HepG2 (cell line): ENCODE results near the gene STRADA. TPM values are rescaled to one million over a fixed set of nuclear protein-coding genes. Genes with fewer than 3 reads are reported as not detected.

ENCODE experiments used
- ATAC-seq: fragments of 200-7000 bp; cut with Tn5 transposase; 3 replicates; pipeline ENCODE4 v1.9.1; 2020; ENCODE audit warnings: mild to moderate bottlenecking, moderate library complexity
- BruUV-seq: library from RNA; stranded (reverse); fragments of 400-500 nt; replicated peaks from 2 replicates; lab custom pipeline; 2021; lab: Mats Ljungman, UMichigan
- CTCF ChIA-PET: fragments of 300-600 bp; formaldehyde crosslinking; extraction: SDS; loops from one replicate; lab custom pipeline; 2021; ENCODE audit warnings: low total read pairs, inconsistent platforms, low intra/inter-chr PET ratio; lab: Yijun Ruan, JAX
- POLR2A ChIA-PET: fragments of 350-600 bp; sonication (Branson Sonifier 250); formaldehyde crosslinking; loops from one replicate; lab custom pipeline; 2020; ENCODE audit warnings: antibody characterized with exemption, inconsistent platforms; lab: Yijun Ruan, JAX
- DNase-seq: peaks from one replicate; pipeline ENCODE4 v3.0.0-alpha.2; 2015; ENCODE audit warnings: low spot score
- FAIRE-seq: peaks from 3 replicates; lab custom pipeline; 2011; peaks lifted over from hg19 to GRCh38; lab: Jason Lieb, UNC
- H2AFZ ChIP-seq: one replicate; pipeline ENCODE4 v1.6.1; 2011; ENCODE audit warnings: low read length, inconsistent platforms
- H3K27ac ChIP-seq: fragments of 300-600 bp; 3 replicates; pipeline ENCODE4 v1.8.0; 2011; ENCODE audit warnings: mixed run types, mild to moderate bottlenecking, mixed read lengths, low read length, inconsistent platforms; ENCODE audit not compliant: insufficient read depth; ENCODE audit errors: extremely low read length
- H3K27me3 ChIP-seq, 2 experiments: fragments of 200-600 bp in 1 of 2; 2 replicates in 1 of 2; 3 replicates in 1 of 2; pipeline versions ENCODE4 v1.6.0 to v1.8.0; 2011; ENCODE audit warnings: low read length in 2 of 2, mild to moderate bottlenecking in 2 of 2, moderate library complexity in 2 of 2, inconsistent platforms in 1 of 2; ENCODE audit not compliant: insufficient read depth in 2 of 2, control insufficient read depth in 1 of 2
- H3K36me3 ChIP-seq, 2 experiments: fragments of 200-600 bp in 1 of 2; replicated peaks in 1 of 2; 2 replicates in 1 of 2; 3 replicates in 1 of 2; pipeline versions ENCODE4 v1.5.1 to v1.8.0; 2011; ENCODE audit warnings: low read length in 2 of 2, inconsistent platforms in 1 of 2; ENCODE audit not compliant: insufficient read depth in 2 of 2, control insufficient read depth in 1 of 2
- H3K4me1 ChIP-seq: 2 replicates; pipeline ENCODE4 v1.5.1; 2012; ENCODE audit warnings: low read length, inconsistent platforms; ENCODE audit not compliant: insufficient read depth
- H3K4me2 ChIP-seq: 2 replicates; pipeline ENCODE4 v1.6.0; 2011; ENCODE audit warnings: low read depth, low read length, inconsistent platforms
- H3K4me3 ChIP-seq, 3 experiments: fragments of 200-600 bp in 1 of 3; sonication (generic), shearing (Covaris generic) in 1 of 3; replicated peaks in 1 of 3; 2 replicates each; pipeline ENCODE4 v1.5.1; 2011 to 2016; ENCODE audit warnings: low read length in 3 of 3, inconsistent platforms in 2 of 3, low read depth in 2 of 3, mild to moderate bottlenecking in 2 of 3, control low read depth in 1 of 3, mixed read lengths in 1 of 3; ENCODE audit not compliant: insufficient read depth in 1 of 3
- H3K79me2 ChIP-seq: one replicate; pipeline ENCODE4 v1.6.1; 2011; ENCODE audit warnings: low read length, inconsistent platforms; ENCODE audit not compliant: insufficient read depth
- H3K9ac ChIP-seq: 2 replicates; pipeline ENCODE4 v1.6.0; 2011; ENCODE audit warnings: mild to moderate bottlenecking, low read depth, low read length, inconsistent platforms; ENCODE audit not compliant: insufficient read depth
- H3K9me3 ChIP-seq: 2 replicates; pipeline ENCODE4 v1.5.1; 2012; ENCODE audit warnings: mild to moderate bottlenecking, low read length
- H4K20me1 ChIP-seq: 2 replicates; pipeline ENCODE4 v1.6.0; 2011; ENCODE audit warnings: inconsistent platforms, mild to moderate bottlenecking, low read length, moderate library complexity; ENCODE audit not compliant: insufficient read depth
- ELF3 ChIP-seq: IDR thresholded peaks from 2 replicates; pipeline ENCODE4 v1.6.1; 2016; ENCODE audit warnings: missing genetic modification reagents, missing compliant biosample characterization
- GABPA ChIP-seq, 2 experiments: IDR thresholded peaks; 2 replicates each; pipeline ENCODE4 v1.6.1; 2011 to 2016; ENCODE audit warnings: low read depth in 2 of 2, low read length in 1 of 2, missing biosample characterization in 1 of 2, missing genetic modification characterization in 1 of 2
- HIVEP1 ChIP-seq: sonication (generic); formaldehyde crosslinking; IDR thresholded peaks from 2 replicates; pipeline ENCODE4 v1.4.0; 2020; ENCODE audit warnings: mild to moderate bottlenecking, missing genetic modification reagents
- MTA1 ChIP-seq: sonication (generic); formaldehyde crosslinking; IDR thresholded peaks from 2 replicates; pipeline ENCODE4 v1.4.0; 2020; ENCODE audit warnings: missing genetic modification reagents, mild to moderate bottlenecking, borderline replicate concordance
- NAIF1 ChIP-seq: sonication (generic); formaldehyde crosslinking; IDR thresholded peaks from 2 replicates; pipeline ENCODE4 v1.5.0; 2020; ENCODE audit warnings: mild to moderate bottlenecking, missing genetic modification reagents, borderline replicate concordance
- NFATC3 ChIP-seq: sonication (generic); formaldehyde crosslinking; IDR thresholded peaks from 2 replicates; pipeline ENCODE4 v1.5.1; 2020; ENCODE audit warnings: mild to moderate bottlenecking, missing genetic modification reagents
- ZNF598 ChIP-seq: sonication (generic); formaldehyde crosslinking; IDR thresholded peaks from 2 replicates; pipeline ENCODE4 v1.5.1; 2020; ENCODE audit warnings: mild to moderate bottlenecking, missing genetic modification reagents, borderline replicate concordance
- ZSCAN25 ChIP-seq: sonication (generic); formaldehyde crosslinking; IDR thresholded peaks from 2 replicates; pipeline ENCODE4 v1.8.0; 2022; ENCODE audit warnings: mild to moderate bottlenecking, missing genetic modification reagents
- WGBS: methylation state at CpG from one replicate; pipeline ENCODE4 v1.1.6; 2017; ENCODE audit warnings: low lambda C conversion rate; 5-methylcytosine and 5-hydroxymethylcytosine counted together
- in situ Hi-C: cut with HindIII; loops from 2 replicates; pipeline ENCODE4 v1.10.0; 2017; ENCODE audit warnings: low pct_unique_long_range_greater_than_20kb; ENCODE audit not compliant: extremely low pct_ligation_motif_present
- intact Hi-C: fragments of 100-400 bp; cut with micrococcal nuclease; formaldehyde crosslinking; loops from one replicate; pipeline ENCODE4 v1.10.0; 2022; ENCODE audit not compliant: unreplicated experiment
- polyA plus RNA-seq, 8 experiments: library from polyadenylated mRNA; depleted of rRNA in 3 of 8; stranded (reverse) in 7 of 8; unstranded in 1 of 8; fragments of >200 nt; fragmentation: Illumina TruSeq in 4 of 8; extraction: Trizol in 4 of 8; gene quantifications; 2 replicates each; pipeline versions ENCODE4 v1.2.1 to v1.2.3, GENCODE V29; 2011 to 2016; ENCODE audit warnings: low read depth in 4 of 8, missing spikeins in 1 of 8, mixed read lengths in 1 of 8; ENCODE audit not compliant: insufficient read depth in 1 of 8
- total RNA-seq, 5 experiments: library from RNA; depleted of rRNA; stranded (reverse); fragments of >200 nt; fragmentation: Illumina TruSeq; extraction: Trizol; gene quantifications; 2 replicates each; pipeline ENCODE4 v1.2.3, GENCODE V29; 2016; ENCODE audit warnings: low read depth in 1 of 5
- TF ChIP-seq, protein P1 (sequence below): IDR thresholded peaks from 2 replicates; pipeline ENCODE4 v1.6.1; 2016; ENCODE audit warnings: mild to moderate bottlenecking
- TF ChIP-seq, protein P2 (sequence below): sonication (generic); formaldehyde crosslinking; IDR thresholded peaks from 2 replicates; pipeline ENCODE4 v1.8.0; 2022; ENCODE audit warnings: missing genetic modification reagents, mild to moderate bottlenecking, moderate library complexity, borderline replicate concordance
- TF ChIP-seq, protein P3 (sequence below): sonication (generic); formaldehyde crosslinking; IDR thresholded peaks from 2 replicates; pipeline ENCODE4 v1.5.1; 2020; ENCODE audit warnings: mild to moderate bottlenecking, missing genetic modification reagents, moderate library complexity

Gene STRADA
- total and polyA plus RNA-seq, 2 of the 13 experiments (the other 11 are each of a cell fraction or from before 2014, with no cell fraction given), result 17.6 to 17.9 TPM

DNA sequence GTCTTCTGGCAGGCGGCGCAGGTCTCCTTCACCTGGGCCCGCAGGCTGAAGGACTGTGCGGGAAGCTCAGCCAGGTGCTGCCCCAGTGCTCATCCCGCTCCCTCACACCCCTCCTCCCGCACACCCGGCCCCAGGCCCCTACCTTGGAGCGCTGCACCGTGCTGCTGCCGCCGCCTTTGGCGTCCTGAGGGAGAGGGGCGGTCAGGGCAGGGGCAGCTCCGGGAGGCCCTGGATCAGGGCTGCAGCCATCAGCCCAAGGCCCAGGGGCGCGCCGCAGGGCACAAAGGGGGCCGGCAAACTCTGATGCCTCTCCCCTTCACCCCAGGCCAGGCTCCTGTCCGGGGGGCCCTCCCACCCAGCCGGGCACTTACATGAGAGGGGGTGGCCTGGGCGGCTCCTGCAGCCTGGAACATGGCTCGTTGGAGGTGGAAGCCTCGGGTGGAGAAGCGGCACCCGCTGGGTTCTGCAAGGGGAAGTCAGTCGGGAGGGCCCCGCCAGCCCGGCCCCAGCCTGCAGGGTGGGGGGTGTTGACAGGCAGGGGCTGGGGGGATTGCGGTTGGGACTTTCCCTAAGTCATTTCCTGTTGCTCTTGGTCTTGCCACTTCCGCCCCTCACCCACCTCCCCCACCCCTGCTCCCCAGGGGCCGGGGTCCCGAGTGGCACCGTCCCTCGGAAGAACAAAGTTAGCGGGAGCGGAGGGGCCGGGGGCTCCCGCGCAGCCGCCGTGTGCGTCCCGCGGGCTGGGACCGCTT is 42.5 kb downstream of the STRADA start:
- POLR2A ChIA-PET, result interaction anchor here (0.6 to 1.5 kb wide), 4 partner anchors 43 to 144 kb away, joined by 3 to 4 read pairs (median 4); partner anchors contain the start of gene CCDC47
- ATAC-seq (peak; percentile 45), DNase-seq (peak; percentile 46), FAIRE-seq (no peak)
- intact Hi-C loops (loop anchor here (5.0 kb wide), 1 partner anchor 277 kb away; no protein-coding TSS in a partner anchor), in situ Hi-C loops (loop anchor here (10.0 kb wide), 1 partner anchor 274 kb away; no protein-coding TSS in a partner anchor)
- CTCF ChIA-PET, result interaction anchor here (1.7 kb wide), 1 partner anchor 158 kb away, joined by 4 read pairs; no protein-coding TSS in a partner anchor
- peak overlapping the region; percentile 67 to 77 (median 71); a peak in 5 of 6 replicates for H3K4me3 ChIP-seq
- no peaks in the 10 kb centered on the region for H4K20me1 ChIP-seq
- no peaks in the 10 kb centered on the region for H3K27me3 ChIP-seq
- 32% methylated on average over 21 of the region's 45 CpGs for WGBS
- peak overlapping the region; percentile 75 for H3K4me2 ChIP-seq
- H2AFZ ChIP-seq, result no peak overlapping the region
- BruUV-seq, result no TSS peak
- H3K9ac ChIP-seq, result peak overlapping the region; percentile 48; the same call in 1 of the 2 replicates
- H3K9me3 ChIP-seq, result no peaks in the 10 kb centered on the region
- H3K4me1 ChIP-seq, result peaks cover 18% of the 10 kb centered on the region
- H3K79me2 ChIP-seq, result no peaks in the 10 kb centered on the region
- H3K27ac ChIP-seq, result no peak overlapping the region
- peaks cover under 1 to 3% of the 10 kb centered on the region in 2 experiments; a peak in 2 of 5 replicates for H3K36me3 ChIP-seq
- no peak for TF ChIP-seq NAIF1 (CRISPR knock-in tag)
- TF ChIP-seq, protein P1, sequence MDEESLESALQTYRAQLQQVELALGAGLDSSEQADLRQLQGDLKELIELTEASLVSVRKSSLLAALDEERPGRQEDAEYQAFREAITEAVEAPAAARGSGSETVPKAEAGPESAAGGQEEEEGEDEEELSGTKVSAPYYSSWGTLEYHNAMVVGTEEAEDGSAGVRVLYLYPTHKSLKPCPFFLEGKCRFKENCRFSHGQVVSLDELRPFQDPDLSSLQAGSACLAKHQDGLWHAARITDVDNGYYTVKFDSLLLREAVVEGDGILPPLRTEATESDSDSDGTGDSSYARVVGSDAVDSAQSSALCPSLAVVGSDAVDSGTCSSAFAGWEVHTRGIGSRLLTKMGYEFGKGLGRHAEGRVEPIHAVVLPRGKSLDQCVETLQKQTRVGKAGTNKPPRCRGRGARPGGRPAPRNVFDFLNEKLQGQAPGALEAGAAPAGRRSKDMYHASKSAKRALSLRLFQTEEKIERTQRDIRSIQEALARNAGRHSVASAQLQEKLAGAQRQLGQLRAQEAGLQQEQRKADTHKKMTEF (CRISPR knock-in tag), result peak; percentile 60; the same call in 1 of the 2 replicates
- peak; percentile 45; the same call in 1 of the 2 replicates for TF ChIP-seq ELF3 (CRISPR knock-in tag)
- peak; percentile 72; the same call in 1 of the 2 replicates for TF ChIP-seq ZNF598 (CRISPR knock-in tag)
- peak; percentile 60 for TF ChIP-seq ZSCAN25 (CRISPR knock-in tag)
- peak; percentile 56; the same call in 1 of the 2 replicates for TF ChIP-seq HIVEP1 (CRISPR knock-in tag)
- peak; percentile 31 for TF ChIP-seq GABPA (IDR thresholded peaks at IDR 0.05; ENCODE audit: low read depth, low read length)
- TF ChIP-seq GABPA (CRISPR knock-in tag; IDR thresholded peaks at IDR 0.05; ENCODE audit: low read depth), result 0 out of 2 replicates have a peak, but pooled peaks have one; percentile 50
- TF ChIP-seq, protein P2, sequence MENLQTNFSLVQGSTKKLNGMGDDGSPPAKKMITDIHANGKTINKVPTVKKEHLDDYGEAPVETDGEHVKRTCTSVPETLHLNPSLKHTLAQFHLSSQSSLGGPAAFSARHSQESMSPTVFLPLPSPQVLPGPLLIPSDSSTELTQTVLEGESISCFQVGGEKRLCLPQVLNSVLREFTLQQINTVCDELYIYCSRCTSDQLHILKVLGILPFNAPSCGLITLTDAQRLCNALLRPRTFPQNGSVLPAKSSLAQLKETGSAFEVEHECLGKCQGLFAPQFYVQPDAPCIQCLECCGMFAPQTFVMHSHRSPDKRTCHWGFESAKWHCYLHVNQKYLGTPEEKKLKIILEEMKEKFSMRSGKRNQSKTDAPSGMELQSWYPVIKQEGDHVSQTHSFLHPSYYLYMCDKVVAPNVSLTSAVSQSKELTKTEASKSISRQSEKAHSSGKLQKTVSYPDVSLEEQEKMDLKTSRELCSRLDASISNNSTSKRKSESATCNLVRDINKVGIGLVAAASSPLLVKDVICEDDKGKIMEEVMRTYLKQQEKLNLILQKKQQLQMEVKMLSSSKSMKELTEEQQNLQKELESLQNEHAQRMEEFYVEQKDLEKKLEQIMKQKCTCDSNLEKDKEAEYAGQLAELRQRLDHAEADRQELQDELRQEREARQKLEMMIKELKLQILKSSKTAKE (CRISPR knock-in tag), result no peak
- peak; percentile 51; the same call in 1 of the 2 replicates for TF ChIP-seq NFATC3 (CRISPR knock-in tag)
- TF ChIP-seq MTA1 (CRISPR knock-in tag), result peak; percentile 38; the same call in 1 of the 2 replicates
- TF ChIP-seq, protein P3, sequence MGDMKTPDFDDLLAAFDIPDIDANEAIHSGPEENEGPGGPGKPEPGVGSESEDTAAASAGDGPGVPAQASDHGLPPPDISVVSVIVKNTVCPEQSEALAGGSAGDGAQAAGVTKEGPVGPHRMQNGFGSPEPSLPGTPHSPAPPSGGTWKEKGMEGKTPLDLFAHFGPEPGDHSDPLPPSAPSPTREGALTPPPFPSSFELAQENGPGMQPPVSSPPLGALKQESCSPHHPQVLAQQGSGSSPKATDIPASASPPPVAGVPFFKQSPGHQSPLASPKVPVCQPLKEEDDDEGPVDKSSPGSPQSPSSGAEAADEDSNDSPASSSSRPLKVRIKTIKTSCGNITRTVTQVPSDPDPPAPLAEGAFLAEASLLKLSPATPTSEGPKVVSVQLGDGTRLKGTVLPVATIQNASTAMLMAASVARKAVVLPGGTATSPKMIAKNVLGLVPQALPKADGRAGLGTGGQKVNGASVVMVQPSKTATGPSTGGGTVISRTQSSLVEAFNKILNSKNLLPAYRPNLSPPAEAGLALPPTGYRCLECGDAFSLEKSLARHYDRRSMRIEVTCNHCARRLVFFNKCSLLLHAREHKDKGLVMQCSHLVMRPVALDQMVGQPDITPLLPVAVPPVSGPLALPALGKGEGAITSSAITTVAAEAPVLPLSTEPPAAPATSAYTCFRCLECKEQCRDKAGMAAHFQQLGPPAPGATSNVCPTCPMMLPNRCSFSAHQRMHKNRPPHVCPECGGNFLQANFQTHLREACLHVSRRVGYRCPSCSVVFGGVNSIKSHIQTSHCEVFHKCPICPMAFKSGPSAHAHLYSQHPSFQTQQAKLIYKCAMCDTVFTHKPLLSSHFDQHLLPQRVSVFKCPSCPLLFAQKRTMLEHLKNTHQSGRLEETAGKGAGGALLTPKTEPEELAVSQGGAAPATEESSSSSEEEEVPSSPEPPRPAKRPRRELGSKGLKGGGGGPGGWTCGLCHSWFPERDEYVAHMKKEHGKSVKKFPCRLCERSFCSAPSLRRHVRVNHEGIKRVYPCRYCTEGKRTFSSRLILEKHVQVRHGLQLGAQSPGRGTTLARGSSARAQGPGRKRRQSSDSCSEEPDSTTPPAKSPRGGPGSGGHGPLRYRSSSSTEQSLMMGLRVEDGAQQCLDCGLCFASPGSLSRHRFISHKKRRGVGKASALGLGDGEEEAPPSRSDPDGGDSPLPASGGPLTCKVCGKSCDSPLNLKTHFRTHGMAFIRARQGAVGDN (CRISPR knock-in tag), result peak; percentile 66
